GM10248 (cell line): ENCODE measurements around the gene MED13L.

Experiments
- CTCF ChIA-PET: fragments of 300-600 bp; sonication (Branson Sonifier 250); formaldehyde crosslinking; extraction: SDS; loops from one replicate; lab custom pipeline; 2021; ENCODE audit warnings: antibody characterized with exemption; lab: Yijun Ruan, JAX
- POLR2A ChIA-PET: fragments of 350-650 bp; sonication (Branson Sonifier 250); formaldehyde crosslinking; extraction: SDS; loops from one replicate; lab custom pipeline; 2020; ENCODE audit warnings: antibody characterized with exemption; lab: Yijun Ruan, JAX
- DNase-seq: peaks from one replicate; pipeline ENCODE4 v3.0.0; 2012; ENCODE audit errors: extremely low spot score
- TF ChIP-seq, protein P1 (sequence below): IDR thresholded peaks from 2 replicates; pipeline ENCODE4 v1.5.1; 2012; ENCODE audit warnings: mild to moderate bottlenecking, low read depth; ENCODE audit errors: extremely low read depth, missing control alignments, control extremely low read depth

The MED13L gene

DNA sequence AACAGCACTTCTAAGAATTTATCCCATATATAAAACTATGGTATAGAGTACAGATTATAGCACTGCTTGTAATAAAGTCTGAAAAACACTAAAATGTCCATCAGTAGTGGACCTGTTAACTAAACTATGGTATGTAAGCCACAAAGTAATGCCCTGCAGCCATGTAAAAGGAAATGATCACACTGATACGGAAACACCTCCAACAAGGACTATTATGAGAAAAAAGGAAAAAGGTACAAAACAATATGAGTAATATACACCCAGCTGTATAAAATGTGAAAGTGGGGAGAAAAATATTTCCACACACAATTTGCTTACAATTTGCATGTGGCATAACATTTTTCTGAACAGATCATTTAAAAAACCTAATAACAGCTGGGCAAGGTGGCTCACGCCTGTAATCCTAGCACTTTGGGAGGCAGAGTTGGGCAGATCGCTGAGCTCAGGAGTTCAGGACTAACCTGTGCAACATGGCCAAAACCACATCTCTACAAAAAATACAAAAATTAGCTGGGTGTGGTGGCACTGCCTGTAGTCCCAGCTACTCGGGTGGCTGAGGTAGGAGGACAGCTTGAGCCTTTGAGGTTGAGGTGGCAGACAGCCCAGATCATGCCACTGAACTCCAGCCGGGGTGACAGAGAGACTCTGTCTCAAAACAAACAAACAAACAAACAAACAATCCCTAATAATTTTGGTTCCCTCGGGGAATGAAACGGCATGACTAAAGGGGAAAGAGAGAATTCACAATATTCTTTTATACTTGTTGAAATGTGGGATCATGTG lies 250.5 kb downstream of the MED13L start:
- ChIA-PET CTCF (interaction anchor here (0.9 to 1.2 kb wide), 2 partner anchors 11 to 301 kb away, joined by 3 read pairs; no protein-coding TSS in a partner anchor), POLR2A (no interaction called here)
- no peak for DNase-seq
- TF ChIP-seq, protein P1, sequence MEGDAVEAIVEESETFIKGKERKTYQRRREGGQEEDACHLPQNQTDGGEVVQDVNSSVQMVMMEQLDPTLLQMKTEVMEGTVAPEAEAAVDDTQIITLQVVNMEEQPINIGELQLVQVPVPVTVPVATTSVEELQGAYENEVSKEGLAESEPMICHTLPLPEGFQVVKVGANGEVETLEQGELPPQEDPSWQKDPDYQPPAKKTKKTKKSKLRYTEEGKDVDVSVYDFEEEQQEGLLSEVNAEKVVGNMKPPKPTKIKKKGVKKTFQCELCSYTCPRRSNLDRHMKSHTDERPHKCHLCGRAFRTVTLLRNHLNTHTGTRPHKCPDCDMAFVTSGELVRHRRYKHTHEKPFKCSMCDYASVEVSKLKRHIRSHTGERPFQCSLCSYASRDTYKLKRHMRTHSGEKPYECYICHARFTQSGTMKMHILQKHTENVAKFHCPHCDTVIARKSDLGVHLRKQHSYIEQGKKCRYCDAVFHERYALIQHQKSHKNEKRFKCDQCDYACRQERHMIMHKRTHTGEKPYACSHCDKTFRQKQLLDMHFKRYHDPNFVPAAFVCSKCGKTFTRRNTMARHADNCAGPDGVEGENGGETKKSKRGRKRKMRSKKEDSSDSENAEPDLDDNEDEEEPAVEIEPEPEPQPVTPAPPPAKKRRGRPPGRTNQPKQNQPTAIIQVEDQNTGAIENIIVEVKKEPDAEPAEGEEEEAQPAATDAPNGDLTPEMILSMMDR, result no peak

- POLR2A ChIA-PET, result no interaction called here
- TF ChIP-seq, protein P1, result no peak
- CTCF ChIA-PET, result interaction anchor here (1.0 to 1.2 kb wide), 2 partner anchors 17 to 302 kb away, joined by 3 to 4 read pairs; no protein-coding TSS in a partner anchor
- DNase-seq, result no peak
These were observed 251.1 kb downstream of the MED13L start for GRCh38 chr12:116026346-116026745.

DNA sequence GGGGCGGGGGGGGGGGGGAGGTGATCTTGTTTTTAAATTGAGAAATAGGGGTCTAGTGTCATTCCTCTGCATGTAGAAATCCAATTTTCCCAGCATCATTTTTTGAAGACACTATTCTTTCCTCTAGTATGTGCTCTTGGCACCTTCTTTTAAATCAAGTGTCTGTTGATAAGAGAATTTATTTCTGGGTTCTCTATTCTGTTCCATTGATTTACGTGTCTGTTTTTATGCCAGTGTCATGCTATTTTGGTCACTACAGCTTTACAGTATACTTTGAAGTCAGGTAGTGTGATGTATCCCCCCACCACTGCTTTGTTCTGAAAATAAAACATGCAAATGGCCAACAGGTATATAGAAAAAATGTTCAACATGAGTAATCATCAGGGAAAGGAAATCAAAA lies 252.7 kb downstream of the MED13L start:
- POLR2A ChIA-PET, result no interaction called here
- no peak for DNase-seq
- TF ChIP-seq, protein P1, result no peak
- CTCF ChIA-PET, result interaction anchor here (1.4 kb wide), 1 partner anchor 9 kb away, joined by 3 read pairs; no protein-coding TSS in a partner anchor

- ChIA-PET POLR2A (no interaction called here), CTCF (no interaction called here)
- TF ChIP-seq, protein P1, result no peak
- DNase-seq, result no peak
These were observed 258.1 kb downstream of the MED13L start for GRCh38 chr12:116019415-116019814.

DNA sequence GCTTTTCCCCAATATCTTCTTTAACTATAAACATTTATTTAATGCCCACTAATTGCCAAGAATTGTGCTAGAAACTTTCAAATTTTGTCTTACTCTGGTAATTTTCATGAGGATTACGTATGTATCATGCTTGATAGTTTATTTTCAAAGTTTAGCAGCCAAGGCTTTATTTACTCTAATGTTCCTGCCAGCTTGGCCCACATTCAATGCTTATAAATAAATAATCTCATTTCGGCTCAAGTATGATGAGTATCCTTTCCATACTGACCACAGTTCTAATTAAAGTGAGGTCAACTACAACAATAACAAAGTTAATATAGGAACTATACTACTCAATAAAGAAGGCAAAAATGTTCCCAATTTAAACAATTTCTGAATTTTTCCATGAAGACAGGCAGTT lies 259.2 kb downstream of the MED13L start:
- POLR2A ChIA-PET, result no interaction called here
- TF ChIP-seq, protein P1, result no peak
- CTCF ChIA-PET, result no interaction called here
- no peak for DNase-seq

DNA sequence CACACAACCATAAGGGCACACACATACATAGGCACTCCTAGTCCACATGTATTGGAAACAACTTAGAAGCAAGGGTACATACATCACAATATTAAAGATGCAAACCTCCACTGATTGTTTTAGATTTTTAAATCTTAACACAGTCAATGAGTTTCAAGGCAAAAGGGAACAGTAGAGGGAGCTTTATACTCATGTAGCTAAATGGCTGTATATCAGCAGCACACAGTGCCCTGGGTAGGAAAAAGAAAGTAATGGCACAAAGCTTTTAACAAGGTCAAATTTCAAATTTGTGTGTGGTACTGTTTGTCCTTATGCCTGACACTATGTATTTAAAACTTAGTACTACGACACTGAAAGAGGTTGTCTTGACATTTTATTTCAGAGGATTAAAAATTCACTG lies 262.0 kb downstream of the MED13L start:
- ChIA-PET POLR2A (no interaction called here), CTCF (interaction anchor here (0.7 to 2.6 kb wide), 10 partner anchors 27 to 694 kb away, joined by 3 to 7 read pairs (median 3); no protein-coding TSS in a partner anchor)
- peak; percentile 17 for DNase-seq
- TF ChIP-seq, protein P1, result peak; percentile 37
